Activated CD8-positive, alpha-beta memory T cell treated with anti-CD3 and anti-CD28 coated beads, Interleukin-2, amount 50 U/mL, for 24 hours (primary cell): ENCODE measurements around the gene ISG20L2.

Experiments used
- DNase-seq: peaks from one replicate; pipeline ENCODE4 v3.0.0-alpha.2; 2020; ENCODE audit errors: extremely low read depth

The ISG20L2 gene

GRCh38 chr1:156740741-156741480, 12.3 kb upstream of the ISG20L2 start, which contains the start of gene MRPL24:
Gene MRPL24, minus strand, starts transcription at chr1:156741088. Its CDS starts 2,384 bp downstream, at chr1:156738704.
- DNase-seq, result peak; percentile 96

- no peak for DNase-seq
Observed at GRCh38 chr1:156740237-156740740, 11.7 kb upstream of the ISG20L2 start.

- DNase-seq, result no peak
Observed at GRCh38 chr1:156738916-156739315, 10.3 kb upstream of the ISG20L2 start.

GRCh38 chr1:156738407-156738806, 9.8 kb upstream of the ISG20L2 start:
- no peak for DNase-seq

- DNase-seq, result no peak
Observed at GRCh38 chr1:156733989-156734584, 5.5 kb upstream of the ISG20L2 start.

GRCh38 chr1:156727926-156728598, 504 bp downstream of the ISG20L2 start, which contains the start of gene METTL25B:
Gene METTL25B, plus strand, starts transcription at chr1:156728469. Its CDS starts 636 bp downstream, at chr1:156729105.
- DNase-seq, result peak; percentile 60

GRCh38 chr1:156727492-156727891, 1.1 kb downstream of the ISG20L2 start:
- DNase-seq, result no peak

GRCh38 chr1:156726549-156727226, 1.9 kb downstream of the ISG20L2 start:
- DNase-seq, result no peak

- DNase-seq, result no peak
Observed at GRCh38 chr1:156725683-156726280, 2.8 kb downstream of the ISG20L2 start.

- no peak for DNase-seq
Observed at GRCh38 chr1:156721535-156721934, 7.0 kb downstream of the ISG20L2 start.

- no peak for DNase-seq
Observed at GRCh38 chr1:156721131-156721530, 7.4 kb downstream of the ISG20L2 start.

GRCh38 chr1:156717351-156717750, 11.2 kb downstream of the ISG20L2 start:
- no peak for DNase-seq

GRCh38 chr1:156714830-156715229, 13.7 kb downstream of the ISG20L2 start:
- no peak for DNase-seq

GRCh38 chr1:156712626-156713025, 15.9 kb downstream of the ISG20L2 start:
- DNase-seq, result no peak

GRCh38 chr1:156711011-156711817, 17.4 kb downstream of the ISG20L2 start:
- no peak for DNase-seq

- DNase-seq, result no peak
Observed at GRCh38 chr1:156709757-156710489, 18.6 kb downstream of the ISG20L2 start.

GRCh38 chr1:156709031-156709430, 19.5 kb downstream of the ISG20L2 start:
- DNase-seq, result no peak

GRCh38 chr1:156708218-156708661, 20.3 kb downstream of the ISG20L2 start:
- no peak for DNase-seq

GRCh38 chr1:156707417-156708217, 20.9 kb downstream of the ISG20L2 start:
- DNase-seq, result no peak
